K562 (cell line): ENCODE measurements around the gene MYO15A. TPM values are rescaled to one million over a fixed set of nuclear protein-coding genes. Genes with fewer than 3 reads are reported as not detected.

Source experiments
- ATAC-seq: fragments of 200-7000 bp; cut with Tn5 transposase; 3 replicates; pipeline ENCODE4 v1.9.1; 2020; ENCODE audit warnings: moderate library complexity
- BruUV-seq: library from RNA; stranded (reverse); fragments of 400-500 nt; replicated peaks from 2 replicates; lab custom pipeline; 2021; lab: Mats Ljungman, UMichigan
- CTCF ChIA-PET: fragments of 300-600 bp; formaldehyde crosslinking; extraction: SDS; loops from one replicate; lab custom pipeline; 2021; ENCODE audit warnings: low intra/inter-chr PET ratio; lab: Yijun Ruan, JAX
- POLR2A ChIA-PET: fragments of 300-600, 350-650 bp; sonication (Branson Sonifier 250); formaldehyde crosslinking; extraction: SDS; loops from one replicate; lab custom pipeline; 2021; ENCODE audit warnings: antibody characterized with exemption, inconsistent platforms; lab: Yijun Ruan, JAX
- DNase-seq, 4 experiments: peaks; one replicate each; pipeline versions ENCODE4 v3.0.0 to v3.0.0-alpha.2; 2011 to 2018; ENCODE audit warnings: low spot score in 3 of 4, mixed read lengths in 3 of 4; ENCODE audit errors: extremely low read depth in 1 of 4
- FAIRE-seq: peaks from 2 replicates; lab custom pipeline; 2011; peaks lifted over from hg19 to GRCh38; lab: Jason Lieb, UNC
- H2AFZ ChIP-seq: 2 replicates; pipeline ENCODE4 v1.6.0; 2011; ENCODE audit warnings: low read depth, low read length, control low read depth, inconsistent platforms
- H3K27ac ChIP-seq: fragments of 200-600 bp; 3 replicates; pipeline ENCODE4 v1.8.0; 2011; ENCODE audit warnings: low read depth, mild to moderate bottlenecking, control low read depth, inconsistent platforms, low read length, moderate library complexity, mixed read lengths; ENCODE audit errors: extremely low read depth
- H3K27me3 ChIP-seq, 2 experiments: fragments of 300-600 bp in 1 of 2; 2 replicates in 1 of 2; 3 replicates in 1 of 2; pipeline versions ENCODE4 v1.6.0 to v1.8.0; 2011; ENCODE audit warnings: inconsistent platforms in 2 of 2, low read length in 2 of 2, mild to moderate bottlenecking in 1 of 2, mixed read lengths in 1 of 2, moderate library complexity in 1 of 2; ENCODE audit not compliant: control insufficient read depth in 2 of 2, insufficient read depth in 2 of 2
- H3K36me3 ChIP-seq: fragments of 300-600 bp; 3 replicates; pipeline ENCODE4 v1.8.0; 2011; ENCODE audit warnings: mild to moderate bottlenecking, low read length, inconsistent platforms; ENCODE audit not compliant: control insufficient read depth, insufficient read depth
- H3K4me1 ChIP-seq, 2 experiments: fragments of 200-600 bp in 1 of 2; replicated peaks in 1 of 2; 2 replicates in 1 of 2; 3 replicates in 1 of 2; pipeline versions ENCODE4 v1.5.1 to v1.8.0; 2011; ENCODE audit warnings: inconsistent platforms in 2 of 2, low read length in 2 of 2, mild to moderate bottlenecking in 1 of 2, mixed read lengths in 1 of 2, moderate library complexity in 1 of 2; ENCODE audit not compliant: control insufficient read depth in 2 of 2, insufficient read depth in 2 of 2
- H3K4me2 ChIP-seq: 2 replicates; pipeline ENCODE4 v1.6.1; 2011; ENCODE audit warnings: low read length, control low read depth, inconsistent platforms, mixed read lengths; ENCODE audit not compliant: insufficient read depth
- H3K4me3 ChIP-seq: fragments of 200-600 bp; sonication (generic), shearing (Covaris generic); 2 replicates; pipeline ENCODE4 v1.5.1; 2016; ENCODE audit warnings: control low read depth, inconsistent platforms
- H3K79me2 ChIP-seq: fragments of 200-600 bp; 3 replicates; pipeline ENCODE4 v1.8.0; 2011; ENCODE audit warnings: low read length, inconsistent platforms; ENCODE audit not compliant: control insufficient read depth, insufficient read depth
- H3K9ac ChIP-seq, 2 experiments: 2 replicates each; pipeline versions ENCODE4 v1.6.0 to v1.6.1; 2011; ENCODE audit warnings: low read depth in 2 of 2, low read length in 2 of 2, control low read depth in 1 of 2, inconsistent platforms in 1 of 2, mild to moderate bottlenecking in 1 of 2, mixed read lengths in 1 of 2; ENCODE audit not compliant: insufficient read depth in 1 of 2
- H3K9me1 ChIP-seq: one replicate; pipeline ENCODE4 v1.6.0; 2011; ENCODE audit warnings: inconsistent platforms, mild to moderate bottlenecking, low read length, moderate library complexity; ENCODE audit not compliant: control insufficient read depth, insufficient read depth
- H3K9me3 ChIP-seq: replicated peaks from 2 replicates; pipeline ENCODE4 v1.5.1; 2011; ENCODE audit warnings: low read depth, low read length, inconsistent platforms; ENCODE audit not compliant: control insufficient read depth, insufficient read depth
- H4K20me1 ChIP-seq: replicated peaks from 2 replicates; pipeline ENCODE4 v1.6.1; 2011; ENCODE audit warnings: low read length, inconsistent platforms, mixed read lengths; ENCODE audit not compliant: control insufficient read depth, insufficient read depth
- ATF1 ChIP-seq, 2 experiments: fragments of 450-650 bp in 1 of 2; IDR thresholded peaks; 2 replicates each; pipeline ENCODE4 v1.6.1; 2016; ENCODE audit warnings: missing compliant biosample characterization in 1 of 2, missing genetic modification characterization in 1 of 2
- BDP1 ChIP-seq: IDR thresholded peaks from 3 replicates; pipeline ENCODE4 v1.6.1; 2011; ENCODE audit not compliant: insufficient read length, insufficient read depth
- DMBX1 ChIP-seq: fragments of 250-450 bp; sonication (Bioruptor Pico); IDR thresholded peaks from 2 replicates; pipeline ENCODE4 v1.8.0; 2022; ENCODE audit warnings: inconsistent platforms, mild to moderate bottlenecking, moderate library complexity, borderline replicate concordance
- GATAD2B ChIP-seq: fragments of 450-650 bp; IDR thresholded peaks from 2 replicates; pipeline ENCODE4 v1.6.1; 2017; ENCODE audit warnings: mild to moderate bottlenecking, borderline replicate concordance
- HNRNPUL1 ChIP-seq: fragments of 200-400 bp; formaldehyde crosslinking; IDR thresholded peaks from 2 replicates; pipeline ENCODE4 v1.6.1; 2017; ENCODE audit warnings: low read length
- MCM3 ChIP-seq: fragments of 450-650 bp; IDR thresholded peaks from 2 replicates; pipeline ENCODE4 v1.6.1; 2016
- RBFOX2 ChIP-seq: fragments of 200-400 bp; formaldehyde crosslinking; IDR thresholded peaks from 2 replicates; pipeline ENCODE4 v1.6.1; 2017; ENCODE audit warnings: low read depth, mild to moderate bottlenecking, low read length, moderate library complexity
- SMARCA5 ChIP-seq: fragments of 450-650 bp; IDR thresholded peaks from 2 replicates; pipeline ENCODE4 v1.6.1; 2016
- SPI1 ChIP-seq: IDR thresholded peaks from 2 replicates; pipeline ENCODE4 v1.6.1; 2011; ENCODE audit warnings: low read depth, low read length, control low read depth, borderline replicate concordance
- STAT5B ChIP-seq: fragments of 250-450 bp; sonication (Bioruptor Pico); IDR thresholded peaks from 2 replicates; pipeline ENCODE4 v1.8.0; 2021; ENCODE audit warnings: mild to moderate bottlenecking, inconsistent platforms
- WGBS: fragments of 100-300 bp; shearing (Covaris generic); methylation state at CpG from one replicate; pipeline ENCODE4 v1.1.6; 2016; ENCODE audit warnings: low coverage, mixed read lengths; ENCODE audit not compliant: insufficient coverage; ENCODE audit errors: missing lambda C conversion rate; 5-methylcytosine and 5-hydroxymethylcytosine counted together
- in situ Hi-C: fragments of 300-500 bp; cut with MboI; formaldehyde crosslinking; loops from 4 replicates; pipeline ENCODE4 v1.15.0; 2018; ENCODE audit warnings: inconsistent platforms, mixed read lengths
- intact Hi-C: fragments of 100-400 bp; cut with micrococcal nuclease; formaldehyde crosslinking; loops from 2 replicates; pipeline ENCODE4 v1.14.2; 2022
- polyA plus RNA-seq, 8 experiments: library from polyadenylated mRNA; depleted of rRNA in 4 of 8; stranded (reverse) in 5 of 8; unstranded in 3 of 8; fragments of >200 nt; fragmentation: Nextera tagmentation in 2 of 8; fragmentation: Illumina TruSeq in 1 of 8; extraction: Ambion mirVana in 2 of 8; extraction: Trizol in 1 of 8; gene quantifications; 2 replicates each; pipeline versions ENCODE4 v1.2.1 to v1.2.3, GENCODE V29; 2011 to 2014; ENCODE audit warnings: inconsistent platforms in 1 of 8, missing spikeins in 1 of 8
- total RNA-seq, 7 experiments: library from RNA; depleted of rRNA in 6 of 7; stranded (reverse); fragments of >200 nt in 6 of 7; fragmentation: Illumina TruSeq in 2 of 7; extraction: Trizol in 2 of 7; gene quantifications; 2 replicates each; pipeline versions ENCODE4 v1.2.1 to v1.2.3, GENCODE V29; 2011 to 2021; ENCODE audit warnings: low replicate concordance in 1 of 7
- TF ChIP-seq, protein P1 (sequence below): sonication (generic); formaldehyde crosslinking; IDR thresholded peaks from 2 replicates; pipeline ENCODE4 v1.8.0; 2023; ENCODE audit warnings: mild to moderate bottlenecking, missing genetic modification reagents

MYO15A gene
- total and polyA plus RNA-seq, 9 of the 15 experiments (the other 6 are each of a cell fraction or from before 2014, with no cell fraction given), result 0.05 to 0.88 (median 0.14) TPM; not detected in 1

DNA sequence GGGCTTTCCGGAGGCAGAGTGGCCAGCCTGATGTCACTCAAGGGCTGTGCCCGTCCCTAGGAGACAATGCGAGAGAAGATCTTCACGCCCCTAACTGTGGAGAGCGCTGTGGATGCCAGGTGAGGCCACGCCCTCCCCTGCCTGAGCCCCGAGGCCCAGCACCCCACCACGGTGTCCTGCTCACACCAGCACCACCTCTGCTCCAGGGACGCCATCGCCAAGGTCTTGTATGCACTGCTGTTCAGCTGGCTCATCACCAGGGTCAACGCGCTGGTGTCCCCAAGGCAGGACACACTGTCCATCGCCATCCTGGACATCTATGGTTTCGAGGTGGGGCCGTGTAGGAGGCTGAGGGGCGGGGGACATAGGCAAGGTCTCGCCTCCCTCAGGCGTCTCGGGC lies 27.8 kb downstream of the MYO15A start (continued):
- TF ChIP-seq STAT5B (no peak), SPI1 (no peak), GATAD2B (no peak), DMBX1 (no peak), HNRNPUL1 (no peak)

DNA sequence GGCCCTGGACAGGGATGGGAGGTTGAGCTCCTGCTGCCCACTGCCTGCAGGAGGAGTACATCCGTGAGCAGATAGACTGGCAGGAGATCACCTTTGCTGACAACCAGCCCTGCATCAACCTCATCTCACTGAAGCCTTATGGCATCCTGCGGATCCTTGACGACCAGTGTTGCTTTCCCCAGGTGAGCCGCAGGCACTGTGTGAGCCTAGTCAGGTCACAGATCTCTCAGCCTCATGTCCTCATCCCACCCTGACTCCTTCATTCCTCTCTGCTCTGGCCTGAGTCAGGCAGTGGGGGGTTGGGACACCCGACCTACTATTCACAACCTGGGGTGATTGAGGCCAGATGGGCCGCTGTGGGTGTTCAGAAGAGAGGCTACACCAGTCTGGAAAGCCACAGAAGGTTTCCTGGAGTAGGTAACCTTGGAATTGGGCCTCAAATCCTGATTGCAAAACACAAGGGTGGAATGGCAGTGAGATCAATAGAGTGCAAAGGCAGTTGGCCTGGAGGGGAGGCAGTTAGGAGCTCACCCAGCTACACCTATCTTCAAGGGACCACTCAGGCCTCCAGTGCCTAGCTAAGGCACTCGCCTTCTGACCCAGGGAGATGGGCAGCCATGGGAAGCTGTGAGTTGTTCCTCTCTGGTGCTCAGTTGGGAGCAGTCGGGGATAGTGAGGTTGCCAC lies 29.7 kb downstream of the MYO15A start:
- Histone ChIP-seq H3K9ac (peak overlapping the region in 1 of 2 experiments; percentile 7; a peak in 1 of 4 replicates), H3K36me3 (no peaks in the 10 kb centered on the region), H3K4me2 (no peak overlapping the region), H3K9me1 (no peaks in the 10 kb centered on the region), H3K79me2 (no peaks in the 10 kb centered on the region), H2AFZ (no peak overlapping the region), H3K27me3 (no peaks in the 10 kb centered on the region), H4K20me1 (peaks cover 4% of the 10 kb centered on the region; the same call in 1 of the 2 replicates), H3K4me3 (no peak overlapping the region), H3K27ac (no peak overlapping the region), H3K9me3 (no peaks in the 10 kb centered on the region), H3K4me1 (peaks cover 0 to 15% of the 10 kb centered on the region in 2 experiments; a peak in 3 of 5 replicates)
- WGBS, result 40% methylated on average over 7 of the region's 8 CpGs
- POLR2A ChIA-PET, result no interaction called here
- no TSS peak for BruUV-seq
- TF ChIP-seq ATF1 (CRISPR knock-in tag; IDR thresholded peaks at IDR 0.05), result no peak
- TF ChIP-seq ATF1 (tag; IDR thresholded peaks at IDR 0.05), result no peak
- TF ChIP-seq RBFOX2, result no peak
- TF ChIP-seq BDP1, result no peak
- TF ChIP-seq, protein P1, sequence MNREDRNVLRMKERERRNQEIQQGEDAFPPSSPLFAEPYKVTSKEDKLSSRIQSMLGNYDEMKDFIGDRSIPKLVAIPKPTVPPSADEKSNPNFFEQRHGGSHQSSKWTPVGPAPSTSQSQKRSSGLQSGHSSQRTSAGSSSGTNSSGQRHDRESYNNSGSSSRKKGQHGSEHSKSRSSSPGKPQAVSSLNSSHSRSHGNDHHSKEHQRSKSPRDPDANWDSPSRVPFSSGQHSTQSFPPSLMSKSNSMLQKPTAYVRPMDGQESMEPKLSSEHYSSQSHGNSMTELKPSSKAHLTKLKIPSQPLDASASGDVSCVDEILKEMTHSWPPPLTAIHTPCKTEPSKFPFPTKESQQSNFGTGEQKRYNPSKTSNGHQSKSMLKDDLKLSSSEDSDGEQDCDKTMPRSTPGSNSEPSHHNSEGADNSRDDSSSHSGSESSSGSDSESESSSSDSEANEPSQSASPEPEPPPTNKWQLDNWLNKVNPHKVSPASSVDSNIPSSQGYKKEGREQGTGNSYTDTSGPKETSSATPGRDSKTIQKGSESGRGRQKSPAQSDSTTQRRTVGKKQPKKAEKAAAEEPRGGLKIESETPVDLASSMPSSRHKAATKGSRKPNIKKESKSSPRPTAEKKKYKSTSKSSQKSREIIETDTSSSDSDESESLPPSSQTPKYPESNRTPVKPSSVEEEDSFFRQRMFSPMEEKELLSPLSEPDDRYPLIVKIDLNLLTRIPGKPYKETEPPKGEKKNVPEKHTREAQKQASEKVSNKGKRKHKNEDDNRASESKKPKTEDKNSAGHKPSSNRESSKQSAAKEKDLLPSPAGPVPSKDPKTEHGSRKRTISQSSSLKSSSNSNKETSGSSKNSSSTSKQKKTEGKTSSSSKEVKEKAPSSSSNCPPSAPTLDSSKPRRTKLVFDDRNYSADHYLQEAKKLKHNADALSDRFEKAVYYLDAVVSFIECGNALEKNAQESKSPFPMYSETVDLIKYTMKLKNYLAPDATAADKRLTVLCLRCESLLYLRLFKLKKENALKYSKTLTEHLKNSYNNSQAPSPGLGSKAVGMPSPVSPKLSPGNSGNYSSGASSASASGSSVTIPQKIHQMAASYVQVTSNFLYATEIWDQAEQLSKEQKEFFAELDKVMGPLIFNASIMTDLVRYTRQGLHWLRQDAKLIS, result no peak
- TF ChIP-seq MCM3, result no peak
- no peak for TF ChIP-seq SMARCA5
- intact Hi-C loops, result no loop called here
- no peak for ATAC-seq
- CTCF ChIA-PET, result no interaction called here
- no peak for DNase-seq
- FAIRE-seq, result no peak
- in situ Hi-C loops, result no loop called here
